Transverse colon (tissue), 4 donors: ENCODE measurements around the gene RASGRP3.

Experiments used
- EP300 ChIP-seq: sonication (generic); formaldehyde crosslinking; IDR thresholded peaks from one replicate; pipeline ENCODE4 v1.6.1; 2017; ENCODE audit warnings: antibody characterized with exemption, low read depth
- POLR2A ChIP-seq: fragments of 450-650 bp; IDR thresholded peaks from one replicate; pipeline ENCODE4 v1.6.1; 2016; ENCODE audit warnings: antibody characterized with exemption, mild to moderate bottlenecking, moderate library complexity
- POLR2AphosphoS5 ChIP-seq, 3 donors: sonication (generic); formaldehyde crosslinking; IDR thresholded peaks; one replicate each; pipeline ENCODE4 v1.6.1; 2016; ENCODE audit warnings: antibody characterized with exemption in 3 of 3
- TF ChIP-seq, protein P1 (sequence below), 5 experiments: fragments of 200-600 bp in 3 of 5; fragments of 450-650 bp in 2 of 5; sonication (generic) in 3 of 5; IDR thresholded peaks; 1 replicate in 2 of 5; 2 replicates in 3 of 5; pipeline ENCODE4 v1.5.1; 2016 to 2017; ENCODE audit warnings: antibody characterized with exemption in 5 of 5, inconsistent platforms in 3 of 5, mild to moderate bottlenecking in 2 of 5, moderate library complexity in 1 of 5

DNA sequence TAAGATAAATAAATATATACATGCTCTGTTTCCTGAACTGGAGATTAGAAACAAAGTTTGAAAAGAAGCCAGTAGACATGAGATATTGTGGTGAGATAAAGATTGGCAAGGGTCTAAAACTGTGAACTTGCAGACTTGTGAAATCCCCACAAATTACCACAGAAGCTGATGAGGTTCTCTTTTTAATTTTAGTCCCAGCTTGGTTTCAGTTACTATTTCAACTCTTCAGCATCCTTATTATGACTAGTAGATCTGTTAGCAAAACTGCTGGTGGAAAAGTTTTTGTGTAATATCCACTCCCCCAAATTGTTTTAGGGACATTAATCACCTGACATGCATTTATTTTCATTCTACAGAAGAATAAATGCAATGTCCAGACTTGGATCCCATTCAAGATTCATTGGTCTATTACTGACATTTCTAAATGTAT lies 20.8 kb downstream of the RASGRP3 start:
- TF ChIP-seq, protein P1, sequence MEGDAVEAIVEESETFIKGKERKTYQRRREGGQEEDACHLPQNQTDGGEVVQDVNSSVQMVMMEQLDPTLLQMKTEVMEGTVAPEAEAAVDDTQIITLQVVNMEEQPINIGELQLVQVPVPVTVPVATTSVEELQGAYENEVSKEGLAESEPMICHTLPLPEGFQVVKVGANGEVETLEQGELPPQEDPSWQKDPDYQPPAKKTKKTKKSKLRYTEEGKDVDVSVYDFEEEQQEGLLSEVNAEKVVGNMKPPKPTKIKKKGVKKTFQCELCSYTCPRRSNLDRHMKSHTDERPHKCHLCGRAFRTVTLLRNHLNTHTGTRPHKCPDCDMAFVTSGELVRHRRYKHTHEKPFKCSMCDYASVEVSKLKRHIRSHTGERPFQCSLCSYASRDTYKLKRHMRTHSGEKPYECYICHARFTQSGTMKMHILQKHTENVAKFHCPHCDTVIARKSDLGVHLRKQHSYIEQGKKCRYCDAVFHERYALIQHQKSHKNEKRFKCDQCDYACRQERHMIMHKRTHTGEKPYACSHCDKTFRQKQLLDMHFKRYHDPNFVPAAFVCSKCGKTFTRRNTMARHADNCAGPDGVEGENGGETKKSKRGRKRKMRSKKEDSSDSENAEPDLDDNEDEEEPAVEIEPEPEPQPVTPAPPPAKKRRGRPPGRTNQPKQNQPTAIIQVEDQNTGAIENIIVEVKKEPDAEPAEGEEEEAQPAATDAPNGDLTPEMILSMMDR (IDR thresholded peaks at IDR 0.05): no peak
- TF ChIP-seq POLR2A: no peak
- no peak for TF ChIP-seq EP300
- no peak for TF ChIP-seq POLR2AphosphoS5 (IDR thresholded peaks at IDR 0.05)
